Endodermal cell (in vitro differentiated cells): ENCODE data around the gene DUSP16. TPM values are rescaled to one million over a fixed set of nuclear protein-coding genes. Genes with fewer than 3 reads are reported as not detected.

ENCODE experiments used
- DNase-seq: peaks from one replicate; pipeline ENCODE4 v3.0.0-alpha.2; 2017
- H3K27ac ChIP-seq: 2 replicates; pipeline ENCODE4 v1.5.1; 2013; ENCODE audit warnings: mild to moderate bottlenecking, low read depth, low read length, moderate library complexity
- H3K27me3 ChIP-seq: 2 replicates; pipeline ENCODE4 v1.6.1; 2013; ENCODE audit warnings: mild to moderate bottlenecking, low read length, moderate library complexity; ENCODE audit not compliant: insufficient read depth, control insufficient read depth, poor library complexity, severe bottlenecking
- H3K36me3 ChIP-seq: 2 replicates; pipeline ENCODE4 v1.7.0; 2013; ENCODE audit warnings: mild to moderate bottlenecking, low read length, moderate library complexity; ENCODE audit not compliant: control insufficient read depth, insufficient read depth
- H3K4me1 ChIP-seq: one replicate; pipeline ENCODE4 v1.7.0; 2013; ENCODE audit warnings: low read length; ENCODE audit not compliant: control insufficient read depth, insufficient read depth
- H3K4me3 ChIP-seq: 2 replicates; pipeline ENCODE4 v1.5.1; 2013; ENCODE audit warnings: mild to moderate bottlenecking, low read length, moderate library complexity
- H3K9ac ChIP-seq: 2 replicates; pipeline ENCODE4 v1.6.1; 2013; ENCODE audit warnings: mild to moderate bottlenecking, low read length, moderate library complexity; ENCODE audit not compliant: poor library complexity, severe bottlenecking; ENCODE audit errors: extremely low read depth
- H3K9me3 ChIP-seq: 2 replicates; pipeline ENCODE4 v1.6.1; 2013; ENCODE audit warnings: mild to moderate bottlenecking, low read length, moderate library complexity; ENCODE audit not compliant: control insufficient read depth
- H3K27ac Mint-ChIP-seq: 2 replicates; pipeline ENCODE4 v1.8.0; 2020; ENCODE audit warnings: mixed read lengths
- H3K27me3 Mint-ChIP-seq: 2 replicates; pipeline ENCODE4 v1.8.0; 2021; ENCODE audit warnings: mild to moderate bottlenecking, mixed read lengths; ENCODE audit not compliant: insufficient read depth
- H3K36me3 Mint-ChIP-seq: 2 replicates; pipeline ENCODE4 v1.8.0; 2020; ENCODE audit warnings: low read depth, mixed read lengths
- H3K4me1 Mint-ChIP-seq: 2 replicates; pipeline ENCODE4 v1.8.0; 2020; ENCODE audit warnings: mixed read lengths
- H3K4me3 Mint-ChIP-seq: 2 replicates; pipeline ENCODE4 v1.8.0; 2020; ENCODE audit warnings: mild to moderate bottlenecking, moderate library complexity, mixed read lengths
- H3K9me3 Mint-ChIP-seq: 2 replicates; pipeline ENCODE4 v1.8.0; 2020; ENCODE audit warnings: mild to moderate bottlenecking, mixed read lengths
- WGBS, 2 experiments: methylation state at CpG; one replicate each; pipeline versions ENCODE4 v1.1.5 to v1.1.7; 2013; ENCODE audit warnings: missing lambda C conversion rate in 2 of 2, mixed read lengths in 1 of 2; ENCODE audit not compliant: insufficient coverage in 1 of 2, insufficient read length in 1 of 2; 5-methylcytosine and 5-hydroxymethylcytosine counted together
- total RNA-seq, 2 donors: library from RNA; stranded (reverse); fragmentation: NEBNext Ultra II Directional in 1 of 2; extraction: Animal tissue kit (Norgen Biotek cat#: 25700) in 1 of 2; gene quantifications; 2 replicates in 1 of 2; 3 replicates in 1 of 2; pipeline ENCODE4 v1.2.1, GENCODE V29; 2021
- TF ChIP-seq, protein P1 (sequence below): fragments of 200-600 bp; sonication (generic); conservative IDR thresholded peaks from 2 replicates; pipeline ENCODE4 v1.5.0; 2021; ENCODE audit warnings: antibody characterized with exemption, mild to moderate bottlenecking

Gene DUSP16
- total RNA-seq, 2 donors from 2014 or later, result 28.1 to 42.5 TPM

DNA sequence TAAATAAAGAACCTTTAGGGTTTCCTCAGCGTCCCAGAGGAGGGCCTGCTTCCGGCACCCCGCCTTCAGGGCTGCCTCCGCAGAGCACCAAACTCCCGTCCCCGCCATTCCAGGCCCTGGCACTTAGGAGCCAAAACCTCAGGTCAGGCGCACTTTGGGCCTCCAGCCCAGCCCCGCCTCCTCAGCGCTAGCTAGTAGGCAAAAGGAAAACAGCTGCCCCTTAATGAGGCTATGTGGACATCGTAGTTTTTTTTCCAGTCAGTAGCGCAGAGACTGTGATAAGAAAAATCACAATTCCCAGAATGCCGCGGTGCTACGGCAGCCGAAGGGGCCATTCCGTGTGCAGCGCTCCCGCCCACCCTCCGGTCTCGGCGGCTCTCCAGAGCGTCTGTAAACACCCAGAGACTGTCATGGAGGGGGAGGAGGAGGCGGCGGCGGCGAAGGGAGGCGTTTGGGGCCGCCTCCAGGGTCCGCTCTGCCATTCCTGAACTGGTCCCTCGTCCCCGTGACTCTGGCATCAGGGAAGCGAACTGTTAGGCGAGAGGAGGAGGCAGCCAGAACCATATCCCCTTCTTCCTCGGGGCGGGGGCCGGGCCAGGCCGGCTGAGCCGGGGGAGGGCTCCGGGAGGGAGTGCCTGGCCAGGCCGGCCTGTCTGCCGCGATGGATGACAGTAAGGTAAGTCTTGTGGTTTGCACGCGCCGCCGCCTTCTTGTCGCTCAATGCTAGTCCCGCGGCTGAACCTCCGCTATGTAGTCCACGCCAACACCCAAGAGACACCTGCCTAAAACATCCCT is 49.0 kb upstream of the DUSP16 start, which contains the start of gene CREBL2:
CREBL2 (plus strand) TSS at position 365 of the 795 bp plus-strand sequence; CDS start at position 662, 297 bp downstream.
- Mint-ChIP-seq H3K4me1 (peaks cover 23% of the 10 kb centered on the region), H3K36me3 (peaks cover 14% of the 10 kb centered on the region), H3K9me3 (peaks cover 3% of the 10 kb centered on the region), H3K27ac (peak within 1 kb of the TSS; percentile 86), H3K27me3 (no peaks in the 10 kb centered on the region), H3K4me3 (peak within 1 kb of the TSS; percentile 83)
- no peaks in the 10 kb centered on the region for H3K4me1 ChIP-seq
- H3K9ac ChIP-seq, result peak within 1 kb of the TSS; percentile 70
- DNase-seq, result peak; percentile 97
- no peaks in the 10 kb centered on the region for H3K27me3 ChIP-seq
- H3K9me3 ChIP-seq, result no peaks in the 10 kb centered on the region
- peak within 1 kb of the TSS; percentile 89 for H3K4me3 ChIP-seq
- 0 to 2% methylated on average over 22 to 50 of the region's 51 CpGs for WGBS, 2 experiments
- TF ChIP-seq, protein P1, sequence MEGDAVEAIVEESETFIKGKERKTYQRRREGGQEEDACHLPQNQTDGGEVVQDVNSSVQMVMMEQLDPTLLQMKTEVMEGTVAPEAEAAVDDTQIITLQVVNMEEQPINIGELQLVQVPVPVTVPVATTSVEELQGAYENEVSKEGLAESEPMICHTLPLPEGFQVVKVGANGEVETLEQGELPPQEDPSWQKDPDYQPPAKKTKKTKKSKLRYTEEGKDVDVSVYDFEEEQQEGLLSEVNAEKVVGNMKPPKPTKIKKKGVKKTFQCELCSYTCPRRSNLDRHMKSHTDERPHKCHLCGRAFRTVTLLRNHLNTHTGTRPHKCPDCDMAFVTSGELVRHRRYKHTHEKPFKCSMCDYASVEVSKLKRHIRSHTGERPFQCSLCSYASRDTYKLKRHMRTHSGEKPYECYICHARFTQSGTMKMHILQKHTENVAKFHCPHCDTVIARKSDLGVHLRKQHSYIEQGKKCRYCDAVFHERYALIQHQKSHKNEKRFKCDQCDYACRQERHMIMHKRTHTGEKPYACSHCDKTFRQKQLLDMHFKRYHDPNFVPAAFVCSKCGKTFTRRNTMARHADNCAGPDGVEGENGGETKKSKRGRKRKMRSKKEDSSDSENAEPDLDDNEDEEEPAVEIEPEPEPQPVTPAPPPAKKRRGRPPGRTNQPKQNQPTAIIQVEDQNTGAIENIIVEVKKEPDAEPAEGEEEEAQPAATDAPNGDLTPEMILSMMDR, result peak; percentile 23
- no peaks in the 10 kb centered on the region for H3K36me3 ChIP-seq
- peak within 1 kb of the TSS; percentile 87 for H3K27ac ChIP-seq

DNA sequence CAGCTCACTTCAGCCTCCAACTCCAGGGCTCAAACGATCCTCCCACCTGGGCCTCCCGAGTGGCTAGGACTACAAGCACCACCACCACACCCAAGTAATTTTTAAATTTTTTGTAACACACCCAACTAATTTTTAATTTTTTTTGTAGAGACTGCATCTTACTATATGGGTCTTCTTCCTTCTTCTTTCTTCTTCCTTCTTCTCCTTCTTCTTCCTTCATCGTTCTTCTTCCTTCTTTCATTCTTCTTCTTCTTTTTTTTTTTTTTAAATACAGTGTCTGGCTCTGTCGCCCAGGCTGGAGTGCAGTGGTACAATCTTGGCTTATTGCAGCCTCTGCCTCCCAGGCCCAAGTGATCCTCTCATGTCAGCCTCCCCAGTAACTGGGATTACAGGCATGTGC is 48.0 kb upstream of the DUSP16 start:
- TF ChIP-seq, protein P1, result no peak
- Histone ChIP-seq H3K4me1 (no peaks in the 10 kb centered on the region), H3K36me3 (no peaks in the 10 kb centered on the region), H3K27ac (no peak overlapping the region), H3K4me3 (peak overlapping the region; percentile 89), H3K9ac (no peak overlapping the region), H3K9me3 (no peaks in the 10 kb centered on the region), H3K27me3 (no peaks in the 10 kb centered on the region)
- Mint-ChIP-seq H3K4me1 (peaks cover 21% of the 10 kb centered on the region), H3K36me3 (peaks cover 12% of the 10 kb centered on the region), H3K27me3 (no peaks in the 10 kb centered on the region), H3K9me3 (peaks cover 3% of the 10 kb centered on the region), H3K4me3 (peak overlapping the region; percentile 83), H3K27ac (peak overlapping the region; percentile 86)
- no peak for DNase-seq
- WGBS, 2 experiments, result 90 to 97% methylated on average over 3 to 4 of the region's 4 CpGs

DNA sequence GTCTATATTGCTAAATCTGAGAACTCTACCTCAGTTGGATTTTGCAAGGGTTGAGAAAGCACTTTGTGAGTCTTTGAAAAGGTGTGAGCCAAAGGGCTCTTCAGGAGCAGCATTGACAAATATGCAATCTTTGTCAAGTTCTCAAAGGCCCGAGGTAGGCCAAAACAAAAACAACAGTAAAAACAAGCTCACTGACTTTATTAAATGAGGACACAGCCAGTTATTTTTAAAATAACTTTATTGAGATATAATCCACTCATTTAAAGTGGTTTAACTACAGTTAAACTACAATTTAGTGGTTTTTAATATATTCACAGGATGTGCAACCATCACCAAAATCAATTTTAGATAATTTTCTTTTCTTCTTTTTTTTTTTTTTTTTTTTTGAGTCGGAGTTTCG is 47.0 kb upstream of the DUSP16 start:
- Mint-ChIP-seq H3K4me1 (peaks cover 21% of the 10 kb centered on the region), H3K27me3 (no peaks in the 10 kb centered on the region), H3K27ac (no peak overlapping the region), H3K9me3 (peaks cover 3% of the 10 kb centered on the region), H3K36me3 (peaks cover 11% of the 10 kb centered on the region), H3K4me3 (no peak overlapping the region)
- TF ChIP-seq, protein P1, result no peak
- H3K9me3 ChIP-seq, result no peaks in the 10 kb centered on the region
- H3K4me3 ChIP-seq, result no peak overlapping the region
- no peak for DNase-seq
- H3K9ac ChIP-seq, result no peak overlapping the region
- H3K27ac ChIP-seq, result no peak overlapping the region
- H3K36me3 ChIP-seq, result no peaks in the 10 kb centered on the region
- WGBS, 2 experiments, result 92% methylated on average over 3 of the region's 3 CpGs; no CpG with 5 or more reads in 1 of the 2 experiments
- H3K27me3 ChIP-seq, result no peaks in the 10 kb centered on the region
- no peaks in the 10 kb centered on the region for H3K4me1 ChIP-seq
